IPS-11a (cell line): ENCODE results near the gene TMEM44.

ENCODE experiments used
- H3K4me3 ChIP-seq: one replicate; pipeline ENCODE4 v1.5.1; 2013; ENCODE audit warnings: low read depth, low read length, control low read depth

The TMEM44 gene

GRCh38 chr3:194633349-194634004, at the start of gene TMEM44:
TMEM44 (minus strand) TSS chr3:194633419; CDS start chr3:194633215, 204 bp downstream.
- H3K4me3 ChIP-seq: peak within 1 kb of the TSS; percentile 66

- no peak overlapping the region for H3K4me3 ChIP-seq
These were observed 49.6 kb upstream of the TMEM44 start for GRCh38 chr3:194682694-194683310.

GRCh38 chr3:194682189-194682693, 49.0 kb upstream of the TMEM44 start:
- no peak overlapping the region for H3K4me3 ChIP-seq

GRCh38 chr3:194680888-194681615, 47.8 kb upstream of the TMEM44 start:
- no peak overlapping the region for H3K4me3 ChIP-seq

- no peak overlapping the region for H3K4me3 ChIP-seq
These were observed 43.3 kb upstream of the TMEM44 start for GRCh38 chr3:194676471-194676870.

GRCh38 chr3:194675680-194676079, 42.5 kb upstream of the TMEM44 start:
- no peak overlapping the region for H3K4me3 ChIP-seq

- H3K4me3 ChIP-seq: no peak overlapping the region
These were observed 41.9 kb upstream of the TMEM44 start for GRCh38 chr3:194675081-194675640.

GRCh38 chr3:194673761-194674160, 40.5 kb upstream of the TMEM44 start:
- H3K4me3 ChIP-seq: no peak overlapping the region

- H3K4me3 ChIP-seq: peak overlapping the region; percentile 66
These were observed 39.7 kb upstream of the TMEM44 start for GRCh38 chr3:194672876-194673275.

GRCh38 chr3:194671900-194672808, 38.9 kb upstream of the TMEM44 start, which contains the start of gene LSG1:
LSG1 (minus strand) TSS chr3:194672191; CDS start chr3:194672162, 29 bp downstream.
- H3K4me3 ChIP-seq: peak within 1 kb of the TSS; percentile 66

- H3K4me3 ChIP-seq: peak overlapping the region; percentile 62
These were observed 38.3 kb upstream of the TMEM44 start for GRCh38 chr3:194671511-194671899.

GRCh38 chr3:194667363-194667762, 34.1 kb upstream of the TMEM44 start:
- no peak overlapping the region for H3K4me3 ChIP-seq

GRCh38 chr3:194664857-194665256, 31.6 kb upstream of the TMEM44 start:
- no peak overlapping the region for H3K4me3 ChIP-seq

- no peak overlapping the region for H3K4me3 ChIP-seq
These were observed 28.7 kb upstream of the TMEM44 start for GRCh38 chr3:194661946-194662345.

- H3K4me3 ChIP-seq: no peak overlapping the region
These were observed 28.2 kb upstream of the TMEM44 start for GRCh38 chr3:194661374-194661773.

- H3K4me3 ChIP-seq: no peak overlapping the region
These were observed 26.6 kb upstream of the TMEM44 start for GRCh38 chr3:194659778-194660177.

- no peak overlapping the region for H3K4me3 ChIP-seq
These were observed 25.4 kb upstream of the TMEM44 start for GRCh38 chr3:194658477-194659242.

- no peak overlapping the region for H3K4me3 ChIP-seq
These were observed 24.2 kb upstream of the TMEM44 start for GRCh38 chr3:194657439-194657838.

GRCh38 chr3:194654443-194654842, 21.2 kb upstream of the TMEM44 start:
- no peak overlapping the region for H3K4me3 ChIP-seq

- H3K4me3 ChIP-seq: no peak overlapping the region
These were observed 14.5 kb upstream of the TMEM44 start for GRCh38 chr3:194647747-194648146.
